Omental fat pad (tissue), 4 donors: ENCODE measurements around the gene NFIX. TPM values are rescaled to one million over a fixed set of nuclear protein-coding genes. Genes with fewer than 3 reads are reported as not detected.

Experiments used
- ATAC-seq: fragments of 150-250 bp; one replicate; pipeline ENCODE4 v1.9.1; 2016; ENCODE audit warnings: mild to moderate bottlenecking, moderate library complexity; ENCODE audit not compliant: low FRiP score
- DNase-seq: peaks from one replicate; pipeline ENCODE4 v3.0.0-alpha.2; 2019; ENCODE audit warnings: low spot score
- total RNA-seq, 4 donors: library from RNA; depleted of rRNA; stranded (reverse); fragments of >200 nt; gene quantifications; one replicate each; pipeline ENCODE4 v1.1.0, GENCODE V29; 2016
- TF ChIP-seq, protein P1 (sequence below), 3 donors: fragments of 450-650 bp; IDR thresholded peaks; one replicate each; pipeline ENCODE4 v1.5.1; 2016 to 2017; ENCODE audit warnings: antibody characterized with exemption in 3 of 3, mild to moderate bottlenecking in 3 of 3, moderate library complexity in 2 of 3

The NFIX gene
- total RNA-seq, 4 donors from 2014 or later = 39.5 to 53.1 (median 43.0) TPM

DNA sequence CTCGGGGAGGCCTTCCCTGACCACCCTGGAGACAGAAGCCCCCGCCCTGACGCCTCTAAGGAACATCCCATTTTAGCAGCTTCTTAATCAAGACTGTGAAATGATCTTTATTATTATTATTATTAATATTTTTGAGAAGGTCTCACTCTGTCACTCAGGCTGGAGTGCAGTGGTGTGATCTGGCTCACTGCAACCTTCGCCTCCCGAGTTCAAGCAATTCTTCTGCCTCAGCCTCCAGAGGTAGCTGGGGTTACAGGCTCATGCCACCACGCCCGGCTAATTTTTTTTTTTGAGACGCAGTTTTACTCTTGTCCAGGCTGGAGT lies 29.5 kb upstream of the NFIX start:
- TF ChIP-seq, protein P1, sequence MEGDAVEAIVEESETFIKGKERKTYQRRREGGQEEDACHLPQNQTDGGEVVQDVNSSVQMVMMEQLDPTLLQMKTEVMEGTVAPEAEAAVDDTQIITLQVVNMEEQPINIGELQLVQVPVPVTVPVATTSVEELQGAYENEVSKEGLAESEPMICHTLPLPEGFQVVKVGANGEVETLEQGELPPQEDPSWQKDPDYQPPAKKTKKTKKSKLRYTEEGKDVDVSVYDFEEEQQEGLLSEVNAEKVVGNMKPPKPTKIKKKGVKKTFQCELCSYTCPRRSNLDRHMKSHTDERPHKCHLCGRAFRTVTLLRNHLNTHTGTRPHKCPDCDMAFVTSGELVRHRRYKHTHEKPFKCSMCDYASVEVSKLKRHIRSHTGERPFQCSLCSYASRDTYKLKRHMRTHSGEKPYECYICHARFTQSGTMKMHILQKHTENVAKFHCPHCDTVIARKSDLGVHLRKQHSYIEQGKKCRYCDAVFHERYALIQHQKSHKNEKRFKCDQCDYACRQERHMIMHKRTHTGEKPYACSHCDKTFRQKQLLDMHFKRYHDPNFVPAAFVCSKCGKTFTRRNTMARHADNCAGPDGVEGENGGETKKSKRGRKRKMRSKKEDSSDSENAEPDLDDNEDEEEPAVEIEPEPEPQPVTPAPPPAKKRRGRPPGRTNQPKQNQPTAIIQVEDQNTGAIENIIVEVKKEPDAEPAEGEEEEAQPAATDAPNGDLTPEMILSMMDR (IDR thresholded peaks at IDR 0.05) = no peak
- ATAC-seq = no peak

DNA sequence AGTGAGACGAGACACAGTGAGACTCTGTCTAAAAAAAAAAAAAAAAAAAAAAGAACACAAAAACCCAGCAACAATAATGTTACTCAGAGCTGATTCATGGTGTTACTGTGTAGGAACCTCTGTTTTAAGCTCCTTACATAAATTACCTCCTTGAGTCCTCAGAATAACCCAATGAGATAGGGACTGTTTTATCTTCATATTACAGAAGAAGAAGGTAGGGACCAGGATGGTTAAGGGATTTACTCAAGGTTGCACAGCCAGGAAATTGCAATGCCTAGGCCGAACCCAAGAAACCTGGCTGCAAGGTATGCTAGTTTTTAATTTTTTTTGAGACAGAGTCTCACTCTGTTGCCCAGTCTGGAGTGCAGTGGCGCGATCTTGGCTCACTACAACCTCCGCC lies 27.4 kb upstream of the NFIX start:
- TF ChIP-seq, protein P1 (IDR thresholded peaks at IDR 0.05) = no peak
- DNase-seq (no peak), ATAC-seq (no peak)

More for the DNA sequence above, 29.5 kb upstream of the NFIX start:
- no peak for DNase-seq

DNA sequence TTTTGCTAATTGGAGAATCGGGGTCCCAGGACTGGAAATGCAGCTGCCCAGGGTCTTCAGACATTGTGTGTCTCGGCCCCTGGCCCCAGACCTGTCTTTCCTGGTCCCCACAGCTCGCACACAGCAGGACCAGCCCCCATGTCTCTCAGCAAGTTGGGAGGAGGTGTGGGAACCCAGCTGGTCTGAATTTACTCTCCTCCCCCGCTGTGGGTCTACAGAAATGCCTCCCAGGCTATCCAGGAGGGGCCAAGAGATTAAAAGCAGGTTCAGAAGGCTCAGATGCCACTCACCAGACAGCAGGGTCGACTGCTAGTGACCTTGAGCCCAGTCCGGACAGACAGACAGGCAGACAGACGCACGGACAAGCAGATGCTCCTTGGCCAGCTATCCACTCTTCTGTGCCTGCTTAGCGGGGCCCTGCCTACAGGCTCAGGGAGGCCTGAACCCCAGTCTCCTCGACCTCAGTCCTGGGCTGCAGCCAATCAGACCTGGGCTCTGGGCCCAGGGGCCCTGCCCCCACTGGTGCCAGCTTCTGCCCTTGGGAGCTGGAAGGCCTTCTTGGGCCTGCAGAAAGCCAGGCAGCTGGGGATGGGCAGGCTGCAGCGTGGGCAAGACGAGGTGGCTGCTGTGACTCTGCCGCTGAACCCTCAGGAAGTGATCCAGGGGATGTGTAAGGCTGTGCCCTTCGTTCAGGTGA lies 25.8 kb upstream of the NFIX start, which contains the start of gene DAND5:
Gene DAND5 (plus strand): TSS at position 285 of the 697 bp plus-strand sequence. CDS start 85 bp downstream, at position 370.
- ATAC-seq = no peak
- no peak for DNase-seq
- TF ChIP-seq, protein P1 (IDR thresholded peaks at IDR 0.05) = no peak

DNA sequence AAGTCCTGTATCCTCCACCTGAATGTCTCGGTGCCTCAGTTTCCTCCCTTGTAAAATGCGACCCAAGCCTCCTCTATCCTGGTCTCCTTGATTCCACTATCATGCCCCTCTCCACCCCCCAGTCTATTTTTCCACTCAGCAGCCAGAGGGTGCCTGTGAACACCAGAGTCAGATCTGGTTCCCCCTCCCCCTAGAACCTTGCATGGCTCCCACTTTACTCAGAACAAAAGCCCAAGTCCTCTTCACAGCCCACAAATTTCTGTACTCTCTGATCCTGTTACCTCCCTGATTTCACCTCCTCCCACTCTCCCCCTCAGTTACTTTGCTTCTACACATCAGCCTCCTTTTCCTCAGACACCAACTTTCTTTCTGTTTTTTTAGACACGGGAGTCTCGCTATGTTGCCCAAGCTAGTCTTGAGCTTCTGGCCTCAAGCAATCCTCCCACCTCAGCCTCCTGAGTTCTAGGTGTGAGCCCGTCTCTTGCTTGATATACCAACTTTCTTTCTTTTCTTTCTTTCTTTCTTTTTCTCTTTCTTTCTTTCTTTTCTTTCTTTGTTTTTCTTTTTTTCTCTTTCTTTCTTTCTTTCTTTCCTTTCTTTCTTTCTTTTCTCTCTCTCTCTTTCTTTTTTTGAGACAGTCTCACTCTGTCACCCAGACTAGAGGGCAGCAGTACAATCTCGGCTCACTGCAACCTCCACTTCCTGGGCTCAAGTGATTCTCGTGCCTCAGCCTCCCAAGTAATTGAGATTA lies 25.0 kb upstream of the NFIX start:
- DNase-seq (no peak), ATAC-seq (no peak)
- TF ChIP-seq, protein P1 (IDR thresholded peaks at IDR 0.05) = no peak

DNA sequence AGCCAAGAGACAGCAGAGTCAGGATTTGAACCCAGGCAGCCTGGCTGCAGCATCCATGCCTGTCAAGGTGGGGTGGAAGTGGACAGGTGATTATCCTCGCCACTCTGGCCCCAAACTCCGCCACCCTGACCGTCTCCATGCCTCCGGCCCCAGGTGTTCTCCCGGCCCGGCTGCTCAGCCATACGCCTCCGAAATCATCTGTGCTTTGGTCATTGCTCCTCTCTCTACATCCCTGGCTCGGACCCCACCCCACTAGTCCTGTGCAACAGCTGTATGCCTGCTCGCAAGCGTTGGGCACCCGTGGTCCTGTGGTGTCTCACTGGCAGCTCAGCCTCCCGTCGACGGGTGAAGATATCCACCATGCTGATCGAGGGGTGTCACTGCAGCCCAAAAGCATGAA lies 22.0 kb upstream of the NFIX start:
- no peak for ATAC-seq
- DNase-seq = no peak
- TF ChIP-seq, protein P1 (IDR thresholded peaks at IDR 0.05) = no peak

DNA sequence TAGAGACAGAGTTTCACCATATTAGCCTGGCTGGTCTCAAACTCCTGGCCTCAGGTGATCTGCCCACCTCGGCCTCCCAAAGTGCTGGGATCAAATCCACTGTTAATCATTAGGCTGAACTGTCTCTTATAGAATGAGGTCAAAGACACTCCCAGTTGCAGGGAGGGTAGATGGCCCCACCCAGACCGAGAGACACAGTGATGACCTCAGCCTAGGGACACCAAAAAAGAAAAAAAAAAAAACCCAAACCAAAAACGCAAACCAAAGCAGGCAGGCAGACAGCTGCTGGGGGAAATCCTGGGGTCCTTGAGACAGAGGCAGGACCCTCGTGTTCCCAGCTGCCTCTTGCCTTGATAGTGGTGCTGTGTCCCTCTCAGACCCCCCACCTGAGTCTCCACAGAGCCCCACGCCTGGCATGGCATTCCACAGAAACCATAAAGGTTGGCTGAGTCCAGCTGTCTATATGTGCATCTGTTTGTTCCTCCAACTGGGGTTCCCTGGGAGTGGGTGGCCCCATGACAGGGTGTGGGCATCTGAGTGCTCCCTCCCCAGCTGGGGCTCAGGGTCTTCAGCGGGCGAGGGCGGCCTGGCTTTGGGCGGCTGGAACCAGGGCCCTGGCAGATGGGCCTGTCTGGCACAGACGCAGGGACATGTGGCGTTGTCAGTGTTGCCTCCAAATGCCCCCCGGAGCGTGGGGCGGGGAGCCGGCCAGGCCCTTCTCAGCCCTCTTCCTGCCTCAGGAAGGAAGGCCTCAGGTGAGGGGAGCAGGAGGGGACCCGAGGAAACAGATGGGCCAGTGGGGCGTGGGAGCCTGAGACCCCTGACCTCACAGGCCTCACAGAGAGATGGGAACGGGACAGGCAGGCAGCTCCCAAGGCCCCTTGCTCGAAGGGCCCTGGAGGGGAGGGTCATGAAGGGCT lies 20.7 kb upstream of the NFIX start:
- TF ChIP-seq, protein P1 (IDR thresholded peaks at IDR 0.05) = no peak
- ATAC-seq = no peak
- no peak for DNase-seq
